Suprapubic skin (tissue), 4 donors: ENCODE results near the gene CEL.

Experiments
- CTCF ChIP-seq, 2 donors: fragments of 200-600 bp in 1 of 2; fragments of 450-650 bp in 1 of 2; sonication (generic) in 1 of 2; IDR thresholded peaks; one replicate each; pipeline ENCODE4 v1.5.1; 2016 to 2019; ENCODE audit warnings: antibody characterized with exemption in 2 of 2, mild to moderate bottlenecking in 1 of 2, moderate library complexity in 1 of 2
- EP300 ChIP-seq: sonication (generic); formaldehyde crosslinking; IDR thresholded peaks from one replicate; pipeline ENCODE4 v1.6.1; 2017; ENCODE audit warnings: antibody characterized with exemption
- POLR2A ChIP-seq, 2 donors: fragments of 450-650 bp; IDR thresholded peaks; one replicate each; pipeline ENCODE4 v1.6.1; 2017; ENCODE audit warnings: antibody characterized with exemption in 2 of 2, mild to moderate bottlenecking in 2 of 2, moderate library complexity in 2 of 2
- POLR2AphosphoS5 ChIP-seq, 3 donors: sonication (generic); formaldehyde crosslinking; IDR thresholded peaks; one replicate each; pipeline ENCODE4 v1.6.1; 2017; ENCODE audit warnings: antibody characterized with exemption in 3 of 3

- TF ChIP-seq CTCF (IDR thresholded peaks at IDR 0.05) (no peak), EP300 (no peak), POLR2AphosphoS5 (IDR thresholded peaks at IDR 0.05) (no peak), POLR2A (IDR thresholded peaks at IDR 0.05) (no peak)
Measured at GRCh38 chr9:133035669-133036068, 26.1 kb upstream of the CEL start.
